ENCODE measurements around the gene CACNA2D2. TPM values are rescaled to one million over a fixed set of nuclear protein-coding genes. Genes with fewer than 3 reads are reported as not detected.

Gene CACNA2D2
- total and polyA plus RNA-seq, 2 of the 13 experiments (the other 11 are each of a cell fraction or from before 2014, with no cell fraction given), result not detected

DNA sequence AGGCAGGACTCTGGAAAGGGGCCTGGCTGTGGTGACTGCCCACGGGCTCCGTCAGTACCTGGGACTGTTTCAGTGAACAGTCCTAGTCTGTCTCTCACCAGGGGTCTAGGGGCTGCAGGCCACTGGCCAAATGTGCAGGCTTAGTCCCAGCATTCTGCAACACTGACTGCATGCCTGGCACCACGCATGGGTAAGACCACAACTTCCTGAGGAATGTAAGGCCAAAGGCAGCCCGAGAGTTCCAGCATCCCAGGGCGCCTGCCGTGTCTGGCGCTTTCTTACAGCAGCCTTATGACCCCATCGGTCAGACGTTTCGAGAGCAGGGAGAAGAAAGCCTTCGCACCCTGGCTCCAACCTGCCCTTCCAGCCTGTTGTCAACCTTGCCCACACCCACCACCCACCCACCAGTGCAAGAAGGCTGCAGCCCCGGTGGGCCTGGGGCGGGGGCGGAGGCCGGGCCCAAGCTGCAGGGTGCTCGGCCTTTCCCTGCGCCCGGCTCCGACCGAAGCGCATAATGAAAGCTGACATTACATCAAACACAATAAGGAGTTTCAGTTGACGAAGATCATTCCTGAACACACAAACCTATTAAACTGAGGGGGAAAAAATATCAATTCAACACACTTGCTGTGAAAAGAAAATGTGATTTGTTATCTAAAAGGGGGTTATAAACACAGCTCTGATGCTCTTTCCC lies 114.6 kb downstream of the CACNA2D2 start:
- Histone ChIP-seq H3K4me3 (replicated peaks in 1 of 3; ENCODE audit: insufficient read depth in 1 of 3, low read depth in 2 of 3, low read length in 3 of 3) (no peak overlapping the region), H3K79me2 (ENCODE audit: insufficient read depth, low read length) (no peaks in the 10 kb centered on the region), H3K9ac (ENCODE audit: insufficient read depth, low read depth, low read length) (no peak overlapping the region), H3K9me3 (ENCODE audit: low read length) (no peaks in the 10 kb centered on the region), H4K20me1 (ENCODE audit: insufficient read depth, low read length) (no peaks in the 10 kb centered on the region), H3K4me2 (ENCODE audit: low read depth, low read length) (no peak overlapping the region), H3K4me1 (ENCODE audit: insufficient read depth, low read length) (peaks cover 9% of the 10 kb centered on the region), H3K27me3 (ENCODE audit: control insufficient read depth in 1 of 2, insufficient read depth in 2 of 2, low read length in 2 of 2) (peaks cover 11 to 71% of the 10 kb centered on the region in 2 experiments), H3K27ac (ENCODE audit: extremely low read length, insufficient read depth, low read length) (no peak overlapping the region), H2AFZ (ENCODE audit: low read length) (no peak overlapping the region), H3K36me3 (replicated peaks in 1 of 2; ENCODE audit: control insufficient read depth in 1 of 2, insufficient read depth in 2 of 2, low read length in 2 of 2) (no peaks in the 10 kb centered on the region)
- ATAC-seq, result peak; percentile 10
- in situ Hi-C loops (cut with HindIII; ENCODE audit: extremely low pct_ligation_motif_present, low pct_unique_long_range_greater_than_20kb) (no loop called here), intact Hi-C loops (cut with micrococcal nuclease; ENCODE audit: unreplicated experiment) (loop anchor here (1.0 kb wide), 1 partner anchor 42 kb away; no protein-coding TSS in a partner anchor)
- FAIRE-seq, result no peak
- WGBS (ENCODE audit: low lambda C conversion rate), result 63% methylated on average over 19 of the region's 22 CpGs
- 0 out of 2 replicates have a peak, but pooled peaks have one; percentile 1 for TF ChIP-seq ZNF687 (CRISPR knock-in tag; IDR thresholded peaks at IDR 0.05)
- no peak for TF ChIP-seq FOXK1 (CRISPR knock-in tag; IDR thresholded peaks at IDR 0.05; ENCODE audit: borderline replicate concordance, low read depth)
- TF ChIP-seq ATF7-NPFF (CRISPR knock-in tag; IDR thresholded peaks at IDR 0.05; ENCODE audit: low read depth), result no peak
- ChIA-PET CTCF (ENCODE audit: low intra/inter-chr PET ratio, low total read pairs) (interaction anchor here (1.5 kb wide), 1 partner anchor 42 kb away, joined by 9 read pairs; the partner anchor contains the start of gene ZMYND10), POLR2A (no interaction called here)
- no peak for DNase-seq (ENCODE audit: low spot score)
- BruUV-seq (replicated peaks), result no TSS peak

Measured in HepG2 (cell line).